Measurements from ENCODE around the gene NOL9.
"Not testable (repeated sequence)": the region's sequence is repeated elsewhere in the genome, so short reads cannot be mapped to it uniquely, and the experiment has no call there.

NOL9 gene

DNA sequence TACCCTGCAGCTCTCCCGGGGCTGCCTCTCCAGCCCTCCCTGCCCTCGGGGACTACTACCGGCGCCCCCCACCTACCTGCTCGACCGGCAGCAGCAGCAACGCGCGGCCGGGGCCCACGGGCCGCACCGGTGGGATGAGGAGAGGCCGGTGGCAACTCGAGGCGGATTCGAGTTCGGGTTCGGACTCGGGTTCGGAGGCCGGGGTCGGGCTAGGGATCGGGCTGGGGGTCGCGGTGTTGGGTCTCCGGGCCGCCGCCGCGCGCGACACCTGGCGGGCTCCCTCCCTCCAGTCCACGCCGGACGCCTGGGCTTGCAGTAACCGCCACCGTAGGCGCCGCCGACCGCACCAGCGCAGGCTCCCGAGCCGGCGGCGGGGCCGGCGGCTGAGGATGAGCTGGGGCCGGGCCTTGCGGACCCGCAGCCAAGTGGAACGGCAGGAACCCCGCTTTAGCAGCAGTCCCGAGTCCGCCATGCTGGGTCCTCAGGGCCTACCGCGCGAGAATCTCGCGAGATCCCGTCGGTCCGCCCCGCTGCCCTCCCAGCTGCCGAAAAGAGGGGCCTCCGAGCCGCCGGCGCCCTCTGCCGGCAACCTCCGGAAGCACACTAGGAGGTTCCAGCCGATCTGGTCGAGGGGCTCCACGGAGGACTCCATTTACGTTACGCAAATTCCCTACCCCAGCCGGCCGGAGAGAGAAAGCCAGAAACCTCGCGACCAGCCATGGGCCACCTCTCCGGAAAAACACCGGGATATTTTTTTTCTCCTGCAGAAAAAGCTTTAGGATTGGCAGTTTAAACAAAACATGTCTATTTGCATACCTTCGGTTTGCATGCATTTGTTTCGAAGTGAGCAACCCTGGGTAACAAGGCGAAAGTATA, at the start of gene NOL9:
TSS of gene NOL9 (minus strand) at position 483 of the 876 bp plus-strand sequence. CDS start at position 472, 11 bp downstream.
- no peak for FAIRE-seq

DNA sequence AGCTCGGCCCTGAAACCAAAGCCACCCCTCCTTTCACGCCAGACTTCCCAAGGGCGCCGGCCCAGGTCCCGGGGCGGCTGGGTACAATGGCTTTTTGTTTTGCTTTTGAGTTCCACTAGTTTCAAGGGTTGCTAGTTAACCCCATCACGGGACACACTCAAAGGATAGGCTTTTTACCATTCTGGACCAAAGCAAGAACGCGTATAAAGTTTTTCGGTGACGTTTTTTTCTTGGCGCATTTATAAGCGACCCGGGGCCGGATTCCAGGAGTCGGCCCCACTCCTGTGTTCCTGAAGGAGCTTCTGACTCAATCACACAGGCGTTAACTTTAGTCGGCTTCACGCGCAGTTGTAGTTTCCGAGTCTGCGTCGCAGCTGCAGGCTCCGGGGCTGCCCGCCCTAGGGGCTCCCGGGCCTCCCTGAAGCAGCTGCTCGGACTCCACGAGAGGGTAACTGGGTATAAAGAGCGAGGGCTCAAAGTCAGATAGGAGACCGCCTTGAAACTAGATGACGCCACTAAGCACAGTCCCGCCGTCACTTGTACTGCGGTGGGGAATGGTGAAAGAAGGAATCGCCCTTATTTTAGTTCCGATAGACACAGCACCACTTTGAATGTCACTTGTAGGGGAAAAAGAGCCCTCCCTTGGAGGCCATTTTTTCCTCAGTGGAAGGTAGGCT, 49.1 kb upstream of the NOL9 start:
- FAIRE-seq, result no peak

DNA sequence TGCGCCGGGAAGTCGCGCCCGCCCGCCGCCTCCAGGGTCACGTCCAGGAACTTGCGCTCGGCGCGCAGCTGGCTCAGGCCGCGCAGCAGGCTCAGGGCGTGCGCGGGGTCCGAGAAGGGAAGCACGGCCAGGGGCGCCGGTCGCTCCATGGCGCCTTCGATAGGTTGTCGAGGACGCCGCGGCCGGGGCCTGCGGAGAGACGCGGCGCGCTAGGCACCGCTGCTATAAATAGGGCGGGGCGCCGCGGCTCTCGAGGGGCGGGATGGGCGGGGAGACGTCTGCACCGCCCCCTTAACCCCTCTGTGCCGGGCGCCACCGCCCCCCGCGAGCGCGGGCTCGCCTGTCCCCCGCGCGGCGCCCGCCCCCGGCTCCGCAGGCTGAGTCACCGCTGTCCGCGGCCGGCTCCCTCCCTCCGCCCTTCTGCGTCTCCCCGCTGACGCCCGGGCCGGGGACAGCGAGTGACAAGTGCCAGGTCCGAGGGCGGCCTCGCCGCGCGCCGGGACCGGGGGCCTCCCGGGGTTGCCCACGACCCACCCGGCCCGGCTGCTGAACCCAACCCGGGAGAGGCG, 48.4 kb upstream of the NOL9 start, which contains the start of gene KLHL21:
TSS of gene KLHL21 (minus strand) at position 201 of the 569 bp plus-strand sequence. CDS start at position 149, 52 bp downstream.
- FAIRE-seq, result no peak

DNA sequence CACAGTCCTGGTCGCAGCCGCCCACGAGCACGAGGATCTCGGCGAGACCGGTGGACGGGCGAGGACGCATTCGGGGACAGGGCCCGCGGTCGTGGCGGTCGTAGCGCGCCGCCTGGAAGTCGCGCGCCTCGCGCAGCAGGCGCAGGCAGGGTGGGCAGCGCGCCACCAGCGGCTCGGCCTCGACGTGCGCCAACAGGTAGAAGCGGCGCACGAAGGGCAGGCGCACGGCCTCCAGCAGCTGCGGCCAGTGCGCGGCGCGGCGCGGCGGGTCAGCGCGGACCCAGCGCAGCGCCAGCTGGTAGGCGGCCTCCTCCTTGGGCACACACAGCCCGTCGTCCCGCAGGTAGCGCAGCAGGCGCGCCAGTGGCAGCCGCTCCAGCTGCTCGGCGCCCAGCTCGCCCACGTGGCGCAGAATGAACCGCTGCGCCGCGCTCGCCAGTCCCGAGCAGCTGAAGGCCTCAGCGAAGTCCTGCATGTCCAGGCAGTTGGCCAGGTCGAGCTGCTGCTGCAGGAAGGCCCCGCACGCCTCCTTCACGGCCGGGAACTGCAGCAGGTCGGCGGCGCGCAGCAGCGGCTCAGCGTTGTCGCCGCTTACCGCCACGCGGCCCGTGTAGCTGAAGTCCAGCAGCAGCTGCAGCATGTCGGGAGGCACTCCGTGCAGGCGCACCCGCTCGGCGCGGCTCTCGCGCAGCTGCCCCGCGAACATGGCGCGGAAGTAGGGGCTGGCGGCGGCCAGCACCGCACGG, 47.8 kb upstream of the NOL9 start:
- no peak for FAIRE-seq

DNA sequence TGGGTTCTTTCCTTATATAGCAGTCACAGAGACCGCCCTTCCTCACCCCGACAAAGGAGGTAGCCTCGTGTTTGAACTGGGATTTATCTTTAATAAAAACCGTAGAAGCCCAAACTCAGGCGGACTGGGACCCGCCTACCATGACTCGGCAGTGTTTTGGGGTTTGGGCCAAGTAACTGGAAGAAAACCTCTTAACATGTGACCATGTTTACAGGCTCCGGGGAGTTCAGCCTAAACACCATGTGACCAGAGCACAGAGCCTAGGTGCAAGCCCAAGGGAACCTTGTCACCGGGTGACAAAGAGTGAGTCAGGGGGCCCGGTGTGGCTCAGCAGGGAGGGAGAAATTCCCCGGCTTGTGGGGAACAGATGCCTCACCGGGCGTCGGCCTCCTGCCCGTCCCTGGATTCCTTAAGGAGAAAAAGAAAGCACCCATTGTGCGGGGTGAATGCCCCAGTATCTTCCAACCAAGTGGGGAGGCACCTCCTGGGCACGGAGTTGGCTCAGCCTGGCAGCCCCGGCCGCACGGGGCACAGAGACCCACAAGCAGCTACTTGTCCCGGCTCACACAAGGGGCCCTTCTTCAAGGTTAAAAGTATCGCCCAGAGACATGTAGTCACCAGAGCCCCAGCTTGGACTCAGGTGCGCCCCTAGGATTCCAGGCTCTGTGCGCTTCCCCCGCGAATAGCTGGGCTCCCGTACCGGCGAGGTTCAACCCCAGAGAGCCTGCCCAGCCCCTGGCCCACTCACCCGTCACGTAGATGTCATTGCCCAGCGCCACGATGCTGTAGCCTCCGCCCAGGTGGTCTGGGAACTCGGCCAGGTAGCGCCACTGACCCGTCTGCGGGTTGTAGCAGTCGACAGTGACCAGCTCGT, 47.0 kb upstream of the NOL9 start:
- FAIRE-seq, result no peak

DNA sequence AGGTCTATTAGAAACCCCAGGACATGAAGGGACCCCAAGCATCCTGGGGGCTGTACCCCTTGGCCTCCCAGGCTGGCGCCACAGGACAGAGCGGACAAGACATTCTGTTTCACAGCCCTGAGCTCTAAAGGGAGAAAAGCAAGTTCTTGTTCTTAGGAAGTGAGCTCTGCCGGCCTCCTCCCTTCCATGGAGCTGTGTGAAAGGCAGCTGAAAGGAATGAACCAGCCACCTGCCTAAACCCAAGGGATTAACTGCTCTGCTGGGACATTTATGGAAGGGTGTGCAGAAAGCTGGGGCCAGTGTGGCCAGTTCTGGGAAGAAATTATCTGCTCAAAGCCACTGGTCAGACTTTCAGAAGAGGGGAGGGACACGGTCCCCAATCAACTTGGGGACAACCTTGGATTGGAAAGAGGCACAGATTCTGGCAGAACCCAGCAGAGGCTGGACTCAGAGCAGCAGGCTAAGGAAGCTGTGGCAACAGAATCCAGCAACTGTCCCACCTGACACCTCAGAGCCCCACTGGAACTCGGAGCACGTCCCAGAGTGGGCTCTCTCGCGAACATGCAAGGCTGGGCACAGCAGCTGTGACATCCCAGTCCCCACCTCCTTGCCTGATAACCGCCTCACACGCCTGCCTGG, 46.2 kb upstream of the NOL9 start:
- no peak for FAIRE-seq

DNA sequence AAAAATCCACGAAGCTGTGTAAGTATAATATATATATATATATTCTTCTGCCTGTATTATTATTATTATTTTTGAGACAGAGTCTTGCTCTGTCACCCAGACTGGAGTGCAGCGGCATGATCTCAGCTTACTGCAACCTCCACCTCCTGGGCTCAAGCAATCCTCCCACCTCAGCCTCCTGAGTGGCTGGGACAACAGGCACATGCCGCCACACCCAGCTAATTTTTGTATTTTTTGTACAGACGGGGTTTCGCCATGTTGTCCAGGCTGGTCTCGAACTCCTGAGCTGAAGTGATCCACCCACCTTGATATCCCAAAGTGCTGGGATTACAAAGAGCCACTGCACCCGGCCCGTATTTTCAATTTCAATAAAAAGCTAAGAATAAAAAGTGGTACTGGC, 45.7 kb upstream of the NOL9 start:
- FAIRE-seq, result not testable (repeated sequence)

DNA sequence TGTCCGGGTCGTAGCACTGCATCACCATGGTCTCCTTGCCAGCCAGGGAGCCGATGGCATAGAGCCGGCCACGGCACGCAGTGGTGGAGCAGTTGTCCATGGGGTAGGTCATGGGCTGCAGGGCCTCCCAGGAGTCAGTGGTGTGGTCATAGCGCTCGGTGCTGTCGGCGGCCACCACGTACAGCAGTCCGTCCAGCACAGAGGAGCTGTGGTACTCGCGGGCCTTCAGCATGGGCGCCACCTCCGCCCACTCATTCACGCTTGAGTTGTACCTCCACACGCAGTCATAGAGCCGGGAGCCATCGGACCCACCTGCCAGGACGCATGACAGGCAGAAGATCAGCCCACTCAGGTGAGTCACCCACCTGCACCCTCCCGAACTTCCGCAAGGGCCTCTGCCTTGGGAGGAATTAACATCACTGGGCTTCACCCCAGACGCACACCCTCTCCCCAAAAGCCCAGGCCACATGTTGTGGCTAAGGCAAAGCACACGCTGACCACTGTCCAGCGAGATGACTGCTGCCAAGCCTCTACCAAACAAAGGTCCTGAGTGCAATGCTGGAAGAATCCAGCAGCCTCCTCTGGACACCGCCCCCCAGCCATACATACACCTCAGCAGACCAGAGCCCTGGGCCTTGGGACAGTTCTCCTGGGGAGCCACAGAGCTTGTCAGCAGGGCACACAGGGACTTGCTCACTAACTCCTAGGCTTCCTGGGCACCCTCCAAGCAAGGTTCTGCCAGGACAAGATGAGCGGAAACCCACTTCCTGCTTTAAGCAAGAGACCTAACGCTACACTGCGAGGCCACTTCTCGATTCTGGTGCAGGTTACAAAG, 45.0 kb upstream of the NOL9 start:
- FAIRE-seq, result no peak

DNA sequence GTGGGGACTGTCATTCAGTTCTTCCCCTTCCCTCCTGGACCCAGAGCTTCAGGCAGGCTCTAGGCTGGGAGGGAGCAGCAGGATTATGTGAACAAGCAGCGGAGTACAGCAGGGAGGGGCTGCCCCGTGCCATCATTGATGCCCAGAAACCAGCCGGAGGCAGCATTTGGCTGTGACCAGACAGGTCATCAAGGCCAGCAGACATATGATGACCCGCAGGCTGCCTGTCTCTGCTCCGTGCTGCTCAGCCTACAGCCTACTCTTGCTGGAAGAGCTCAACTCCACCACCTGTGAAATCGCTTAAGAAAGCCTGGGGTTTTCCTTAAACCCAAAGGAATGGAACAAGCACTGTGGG, 43.4 kb upstream of the NOL9 start:
- FAIRE-seq, result no peak

DNA sequence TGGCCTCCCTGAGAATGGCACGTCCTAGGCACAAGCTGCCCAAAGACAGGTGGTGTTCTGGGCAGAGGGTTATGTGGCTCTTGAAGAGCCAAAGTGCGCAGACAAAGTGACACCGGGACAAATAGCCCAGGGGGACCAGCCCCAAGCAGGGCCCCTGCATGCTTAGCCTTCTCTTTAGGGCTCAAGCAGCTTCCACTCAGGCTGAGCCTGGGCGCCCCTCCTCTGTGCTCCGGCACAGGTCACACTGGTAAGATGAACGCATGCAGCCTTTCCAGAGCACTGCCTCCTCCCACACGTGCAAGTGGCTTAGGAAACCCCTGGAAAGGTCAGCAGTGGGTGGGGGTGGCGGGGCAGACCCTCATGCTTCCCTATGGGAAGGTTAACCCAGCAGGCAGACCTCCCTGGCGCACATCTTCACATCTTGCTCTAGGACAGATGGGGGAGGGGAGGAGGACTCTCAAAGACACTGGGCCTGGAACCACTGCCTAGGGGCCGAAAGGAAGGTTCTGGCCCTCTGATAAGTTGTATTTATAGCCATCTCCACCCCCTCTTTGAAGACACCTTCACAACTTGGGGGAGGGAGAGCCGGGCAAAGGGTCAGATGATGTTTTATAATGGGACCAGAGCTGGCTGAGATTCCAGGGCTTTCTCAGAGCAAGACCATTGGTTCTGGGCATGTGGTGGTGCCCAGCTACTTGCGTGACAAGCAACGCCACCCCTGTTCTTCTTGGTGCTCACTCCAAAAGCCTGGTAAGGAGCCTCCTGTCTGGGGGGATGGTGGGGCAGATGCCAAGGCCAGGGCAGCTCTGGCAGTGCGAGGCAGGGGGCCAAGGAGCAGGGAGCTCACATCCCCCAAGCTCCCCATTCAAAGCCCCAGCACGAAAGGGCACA, 42.8 kb upstream of the NOL9 start:
- FAIRE-seq, result no peak

DNA sequence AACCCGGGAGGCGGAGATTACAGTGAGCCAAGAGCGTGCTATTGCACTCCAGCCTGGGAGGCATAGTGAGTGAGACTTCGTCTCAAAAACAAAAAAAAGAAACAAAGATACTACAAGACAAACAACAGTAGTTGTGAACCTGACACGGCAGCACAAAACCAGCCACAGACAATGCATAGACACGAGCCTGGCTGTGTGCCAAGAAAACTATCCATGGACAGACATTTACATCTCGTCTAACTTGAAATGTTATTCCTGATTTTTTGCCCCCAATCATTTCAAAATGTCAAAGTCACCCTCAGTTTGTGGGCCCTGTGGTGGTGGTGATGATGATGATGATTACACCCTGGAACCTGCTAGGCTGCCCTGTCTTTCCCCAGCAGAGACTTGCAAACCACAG, 42.0 kb upstream of the NOL9 start:
- no peak for FAIRE-seq

DNA sequence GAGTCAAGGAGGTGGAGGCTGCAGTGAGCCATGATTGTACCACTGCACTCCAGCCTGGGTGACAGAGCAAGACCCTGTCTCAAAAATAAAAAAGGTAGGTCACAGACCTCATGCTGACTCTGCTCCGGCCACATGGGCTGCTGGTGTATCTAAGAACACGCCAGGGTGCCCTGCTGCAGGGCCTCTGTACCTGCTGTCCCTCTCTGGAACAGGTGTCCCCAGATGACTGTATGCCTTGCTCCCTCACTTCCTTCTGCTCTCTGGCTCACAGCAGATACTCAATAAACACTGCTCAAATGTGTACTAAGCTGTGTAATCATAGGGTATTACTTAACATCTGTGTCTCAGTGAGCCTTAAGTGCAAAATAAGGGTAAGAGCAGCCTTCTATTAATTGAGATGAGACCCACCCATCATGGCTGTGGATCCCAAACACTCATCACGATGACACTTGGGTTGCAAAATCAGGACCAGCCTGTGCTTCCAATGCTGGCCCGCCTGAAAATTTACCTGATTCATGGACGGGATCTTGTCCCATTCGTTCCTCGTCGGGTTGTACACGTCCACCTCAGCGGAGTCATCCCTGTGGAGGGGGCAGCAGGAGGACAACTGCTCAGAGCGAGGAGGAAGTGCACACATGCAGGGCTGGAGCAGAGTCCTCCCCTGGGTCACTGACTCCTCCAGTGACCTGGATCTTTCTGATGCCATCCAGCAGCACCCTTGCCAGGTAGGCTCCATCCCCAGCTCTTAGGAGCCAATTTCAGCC, 40.8 kb upstream of the NOL9 start:
- FAIRE-seq, result no peak

DNA sequence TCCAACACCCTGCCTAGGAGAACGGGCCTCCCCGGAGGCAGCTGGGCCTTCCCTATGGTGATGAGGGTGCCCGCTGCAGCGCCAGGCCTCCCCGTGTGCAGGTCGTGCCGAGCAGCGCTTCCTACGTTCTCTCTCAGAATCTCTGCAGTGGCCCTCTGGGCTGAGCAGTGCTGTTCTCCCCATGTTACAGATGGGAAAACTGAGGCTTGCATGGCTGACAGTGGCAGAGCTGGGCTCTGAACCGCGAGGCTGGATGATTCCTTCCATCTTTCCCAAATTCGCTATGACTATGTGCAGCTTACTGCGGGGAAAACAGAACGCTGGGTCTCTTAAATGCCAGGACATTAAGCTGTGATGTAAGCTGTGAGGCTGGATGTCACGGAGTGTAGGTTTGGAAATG, 39.5 kb upstream of the NOL9 start:
- FAIRE-seq, result no peak

DNA sequence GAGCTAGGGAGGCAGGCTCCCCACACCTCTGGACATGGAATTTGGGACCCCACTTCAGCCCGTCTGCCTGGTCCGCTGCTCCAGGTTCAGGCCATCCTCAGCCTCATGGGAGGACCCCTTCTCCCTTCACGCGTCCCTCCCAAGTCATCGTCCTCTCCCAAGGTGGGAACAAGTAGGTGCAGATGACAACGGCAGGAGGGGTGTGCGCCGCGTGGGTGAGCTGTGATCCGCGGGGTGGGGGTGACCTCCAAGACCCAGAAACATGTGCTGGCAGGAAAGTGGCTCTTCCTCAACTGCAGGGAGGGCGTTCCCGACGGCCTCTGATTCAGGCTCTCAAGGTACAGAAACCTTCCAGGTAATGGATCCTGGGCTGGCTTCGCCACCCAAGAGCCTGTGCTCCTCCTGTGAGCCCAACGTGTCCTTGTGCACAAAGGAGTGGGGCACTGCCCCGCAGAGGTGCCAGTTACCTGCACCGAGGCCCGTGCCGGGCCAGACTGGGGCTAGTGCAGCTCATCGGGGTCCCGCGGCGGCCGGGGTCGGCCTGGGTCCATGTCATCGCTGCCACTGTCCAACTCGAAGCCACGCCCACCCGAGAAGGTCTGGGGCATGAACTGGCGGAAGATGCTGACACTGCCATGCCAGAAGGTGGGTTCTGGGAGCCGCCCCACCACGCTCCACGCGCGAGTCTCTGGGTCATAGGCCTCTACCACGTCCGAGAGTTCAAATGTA, 38.7 kb upstream of the NOL9 start:
- no peak for FAIRE-seq

DNA sequence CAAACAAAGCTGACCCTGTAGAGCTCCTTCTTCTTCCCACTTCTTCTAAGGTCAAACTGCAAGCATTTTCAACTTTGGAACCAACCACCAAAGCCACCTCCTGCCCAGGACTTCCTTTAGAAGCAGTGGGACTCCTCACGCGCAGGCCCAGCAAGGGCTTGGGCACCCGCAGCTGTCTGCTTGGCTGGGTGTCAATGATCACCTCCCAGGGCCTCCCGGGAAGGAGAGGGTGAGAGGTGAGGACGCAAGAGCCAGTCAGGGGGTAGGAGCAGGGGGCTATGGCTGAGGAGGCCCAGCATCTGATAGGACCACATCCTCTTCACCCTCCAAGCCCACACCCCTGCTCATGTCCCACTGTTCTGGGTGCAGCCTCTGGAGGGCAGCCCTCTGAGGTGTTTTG, 38.1 kb upstream of the NOL9 start:
- FAIRE-seq, result no peak

DNA sequence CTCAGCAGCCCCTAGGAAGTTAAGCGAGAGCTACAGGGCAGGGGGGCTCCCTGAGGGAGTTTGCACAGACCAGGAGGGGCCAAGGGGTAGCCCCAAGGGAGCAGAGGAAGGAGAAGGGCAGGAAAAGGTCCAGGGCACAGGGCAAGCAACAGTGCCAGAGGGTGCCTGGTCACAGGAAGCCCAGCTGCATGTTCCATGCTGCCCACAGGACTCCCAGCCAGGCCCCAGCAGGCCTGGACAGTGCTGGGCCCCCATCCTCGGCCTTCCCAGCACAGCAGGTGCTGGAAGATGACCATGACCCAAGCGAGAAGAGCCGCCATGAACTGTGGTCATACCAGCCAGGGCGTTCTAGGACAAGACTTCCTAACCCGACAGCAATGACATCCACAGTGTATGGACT, 37.3 kb upstream of the NOL9 start:
- FAIRE-seq, result no peak

DNA sequence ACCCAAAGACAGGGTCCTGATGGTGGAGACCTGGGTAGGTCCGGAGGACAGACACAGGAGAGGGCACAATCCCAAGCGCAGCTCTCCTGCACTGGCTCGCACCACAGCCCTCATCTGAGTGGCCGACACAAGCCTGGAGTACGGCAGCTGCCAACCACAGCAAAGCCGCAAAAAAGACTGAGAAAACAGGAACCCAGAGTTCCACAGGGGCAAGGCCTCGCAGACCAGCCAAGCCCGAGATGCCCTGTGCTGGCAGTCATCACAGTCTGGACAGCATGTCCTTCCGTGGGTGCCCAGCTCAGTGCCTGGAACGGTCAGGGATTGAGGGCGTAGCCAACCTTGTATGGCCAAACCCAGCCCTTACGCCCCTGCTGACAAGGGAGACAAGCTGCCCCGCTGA, 36.9 kb upstream of the NOL9 start:
- FAIRE-seq, result no peak

DNA sequence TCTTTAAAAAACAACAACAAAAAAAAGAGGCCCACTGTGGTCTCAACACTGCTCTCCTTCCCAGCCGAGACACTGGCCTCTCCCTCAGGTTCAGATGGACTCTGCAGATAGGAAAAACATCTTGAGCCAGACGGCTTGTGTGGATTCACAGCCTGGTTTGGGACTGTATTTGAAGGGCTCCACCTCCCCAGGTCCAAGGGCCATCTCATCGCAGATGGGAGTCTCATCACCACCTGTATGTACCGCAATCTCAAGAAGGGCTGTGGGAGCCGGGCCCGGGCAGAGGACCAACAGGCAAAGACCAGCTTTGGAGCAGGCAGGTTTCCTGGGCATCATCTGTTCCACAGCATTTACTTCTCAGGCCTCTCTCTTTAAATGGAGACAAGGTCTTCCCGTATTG, 35.7 kb upstream of the NOL9 start:
- no peak for FAIRE-seq
